ENCODE results near the gene GNAS.
"Not testable (repeated sequence)": the region's sequence is repeated elsewhere in the genome, so short reads cannot be mapped to it uniquely, and the experiment has no call there.

Gene GNAS

GRCh38 chr20:58852543-58853271 is at the start of gene GNAS:
TSS of gene GNAS (plus strand) at chr20:58852716.
- DNase-seq (ENCODE audit: low read depth in 2 of 3, low spot score in 1 of 3): peak; percentile 26 to 63 (median 41)

GRCh38 chr20:58803533-58803932 is 49.0 kb upstream of the GNAS start:
- DNase-seq (ENCODE audit: low read depth in 2 of 3, low spot score in 1 of 3): no peak

- no peak for DNase-seq (ENCODE audit: low read depth in 2 of 3, low spot score in 1 of 3)
Observed at GRCh38 chr20:58807801-58808200, 44.7 kb upstream of the GNAS start.

- no peak for DNase-seq (ENCODE audit: low read depth in 2 of 3, low spot score in 1 of 3)
Observed at GRCh38 chr20:58808271-58809046, 44.1 kb upstream of the GNAS start.

DNA sequence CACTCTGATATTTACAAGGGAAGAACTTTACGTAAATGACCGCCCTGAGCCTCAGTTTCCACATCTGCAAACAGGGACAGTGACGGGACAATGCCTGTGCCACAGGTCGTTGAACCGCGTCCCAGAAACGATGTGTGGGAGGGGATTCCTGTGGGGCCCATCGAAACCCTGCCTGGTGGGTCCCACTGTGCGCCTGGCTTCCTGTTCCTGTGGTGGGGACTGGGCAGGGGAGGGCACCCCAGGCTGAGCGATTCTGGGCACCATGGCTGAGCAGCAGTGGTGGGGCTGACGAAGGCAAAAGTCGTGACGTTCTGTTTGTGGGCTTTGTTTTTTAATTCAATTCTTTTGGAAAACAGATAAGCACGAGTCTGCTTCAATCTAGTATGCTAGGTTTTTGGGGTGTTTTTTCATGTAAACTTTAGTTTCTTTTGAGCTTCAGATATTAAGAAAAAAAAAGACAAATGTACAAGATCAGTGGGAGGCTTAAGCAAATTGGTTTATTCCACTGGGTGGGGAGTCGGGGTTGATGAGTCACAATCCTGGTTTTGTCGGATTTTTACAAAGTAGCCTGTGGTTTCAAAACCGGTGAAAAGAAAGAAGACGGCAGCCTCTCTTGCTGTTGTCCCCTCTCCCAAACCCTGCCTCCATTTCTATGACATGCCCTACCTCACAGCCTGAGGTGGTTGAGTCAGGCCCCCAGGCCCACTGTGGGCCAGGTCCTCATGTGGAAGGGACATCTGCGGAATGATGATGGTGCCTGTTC is 42.2 kb upstream of the GNAS start:
- no peak for DNase-seq (ENCODE audit: low read depth in 2 of 3, low spot score in 1 of 3)

DNA sequence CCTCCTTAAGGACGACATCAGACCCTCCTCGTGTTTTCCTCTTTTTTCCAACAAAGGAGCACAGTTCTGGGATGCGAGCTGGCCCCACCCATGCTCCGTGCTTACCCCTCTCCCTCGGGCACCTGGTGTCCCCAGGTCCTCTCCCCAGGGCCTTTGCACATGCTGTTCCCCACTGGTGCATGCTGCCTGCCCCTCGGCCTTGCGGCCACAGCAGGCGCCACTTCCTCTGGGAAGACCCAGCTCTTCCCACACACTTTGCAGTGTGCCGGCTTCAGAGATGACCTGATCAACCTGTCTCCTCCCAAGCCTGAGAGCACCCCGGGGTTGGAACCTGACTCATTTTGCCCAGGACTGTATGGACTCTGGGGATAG is 41.7 kb upstream of the GNAS start:
- no peak for DNase-seq (ENCODE audit: low read depth in 2 of 3, low spot score in 1 of 3)

- DNase-seq (ENCODE audit: low read depth in 2 of 3, low spot score in 1 of 3): no peak
Observed at GRCh38 chr20:58811334-58811733, 41.2 kb upstream of the GNAS start.

- DNase-seq (ENCODE audit: low read depth in 2 of 3, low spot score in 1 of 3): no peak
Observed at GRCh38 chr20:58813369-58813768, 39.1 kb upstream of the GNAS start.

DNA sequence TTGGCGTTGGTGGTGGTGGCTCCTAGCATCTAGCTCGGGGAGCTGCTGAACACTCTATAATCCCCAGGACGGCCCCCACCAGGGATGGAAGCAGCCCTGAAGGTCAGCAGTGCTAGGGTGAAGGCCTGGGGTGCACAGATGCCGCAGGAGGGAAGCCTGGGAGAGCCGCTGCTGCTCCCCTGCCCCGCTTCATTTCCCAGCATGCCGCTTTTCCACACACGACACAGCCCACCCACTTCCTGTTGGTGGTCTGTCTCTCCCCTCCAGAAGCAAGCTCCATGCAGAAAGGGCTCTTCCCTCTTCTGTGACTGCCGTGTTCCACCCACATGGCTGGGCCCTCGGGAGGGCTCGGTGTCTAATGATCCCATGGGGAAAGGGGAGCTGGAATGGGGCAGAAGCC is 37.1 kb upstream of the GNAS start:
- no peak for DNase-seq (ENCODE audit: low read depth in 2 of 3, low spot score in 1 of 3)

GRCh38 chr20:58816051-58816450 is 36.5 kb upstream of the GNAS start:
- DNase-seq (ENCODE audit: low read depth in 2 of 3, low spot score in 1 of 3): no peak

DNA sequence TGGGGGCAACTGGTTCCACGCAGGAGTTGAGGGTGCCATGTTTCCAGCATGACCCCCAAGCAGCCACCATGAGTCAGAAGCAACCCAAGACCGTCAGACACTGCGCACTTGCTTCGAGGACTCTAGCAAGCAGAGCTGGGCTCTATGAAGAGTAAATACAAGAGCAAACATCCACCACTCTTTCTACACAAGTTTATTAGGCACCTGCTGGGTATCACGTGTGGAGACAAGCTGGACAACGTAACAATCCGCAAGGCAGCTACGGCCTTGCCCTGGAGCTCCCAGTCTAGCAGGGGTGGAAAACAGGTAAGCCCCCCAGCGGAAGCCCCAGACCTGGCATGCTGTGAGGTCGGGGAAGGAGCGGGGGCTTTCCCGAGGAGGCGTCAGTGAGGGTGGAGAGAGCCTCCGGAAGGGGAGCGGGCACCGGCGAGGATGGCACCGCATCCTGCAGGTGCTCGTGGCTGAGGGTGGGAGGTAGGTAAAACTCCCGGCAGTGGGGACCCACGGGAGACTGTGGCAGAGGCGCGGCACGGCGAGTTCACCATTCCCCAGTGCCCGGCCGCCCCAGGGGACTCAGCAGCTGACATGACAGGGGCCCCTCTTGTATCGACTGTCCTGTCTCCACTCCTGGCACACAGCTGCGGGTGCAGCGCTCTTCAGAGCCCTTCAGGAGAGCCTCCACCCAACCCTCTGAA is 35.4 kb upstream of the GNAS start:
- DNase-seq (ENCODE audit: low read depth in 2 of 3, low spot score in 1 of 3): no peak

DNA sequence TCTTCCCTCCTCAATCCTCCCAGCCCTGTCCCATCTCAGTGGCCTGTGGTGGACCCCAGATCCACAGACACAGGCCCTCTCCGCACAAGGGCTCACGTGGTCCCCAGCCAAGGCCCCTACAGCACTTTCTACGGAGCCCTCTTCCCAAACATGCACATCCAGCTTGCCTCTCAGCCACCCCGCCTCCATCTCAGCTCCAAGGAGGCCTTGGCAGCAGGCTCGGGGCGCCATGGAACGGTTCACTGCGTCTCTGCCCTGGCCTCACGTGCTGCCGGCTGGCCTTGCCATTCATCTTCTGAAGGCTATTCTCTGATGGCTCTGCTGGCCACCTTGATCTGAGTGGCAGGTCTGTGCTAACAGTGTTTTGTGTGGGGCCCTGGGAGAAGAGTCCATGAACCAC is 34.8 kb upstream of the GNAS start:
- no peak for DNase-seq (ENCODE audit: low read depth in 2 of 3, low spot score in 1 of 3)

- peak; percentile 48 to 64 (median 56) for DNase-seq (ENCODE audit: low read depth in 2 of 3, low spot score in 1 of 3)
Observed at GRCh38 chr20:58818586-58819285, 33.8 kb upstream of the GNAS start.

GRCh38 chr20:58819921-58820320 is 32.6 kb upstream of the GNAS start:
- no peak for DNase-seq (ENCODE audit: low read depth in 2 of 3, low spot score in 1 of 3)

GRCh38 chr20:58820515-58820914 is 32.0 kb upstream of the GNAS start:
- not testable (repeated sequence) for DNase-seq (ENCODE audit: low read depth in 2 of 3, low spot score in 1 of 3)

DNA sequence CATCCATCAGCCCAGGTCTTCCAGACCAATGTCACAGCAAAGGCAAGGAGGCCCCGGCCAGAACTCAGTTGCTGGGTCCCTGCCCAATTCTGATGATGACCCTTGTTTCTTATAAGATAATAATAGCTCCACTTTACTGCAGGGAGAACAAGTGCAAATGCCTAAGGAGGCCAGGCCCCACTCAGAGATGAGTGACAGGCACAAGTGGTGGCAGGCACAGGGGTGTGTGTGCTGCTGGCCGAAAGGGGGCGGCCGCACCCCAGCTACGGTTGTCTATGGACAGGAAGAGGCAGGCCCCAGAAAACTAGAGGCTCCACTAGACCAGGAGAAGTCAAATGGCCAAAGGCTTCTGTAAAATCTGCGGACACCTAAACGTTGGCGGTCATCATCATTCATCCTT is 30.4 kb upstream of the GNAS start:
- DNase-seq (ENCODE audit: low read depth in 2 of 3, low spot score in 1 of 3): no peak

- no peak for DNase-seq (ENCODE audit: low read depth in 2 of 3, low spot score in 1 of 3)
Observed at GRCh38 chr20:58822748-58823730, 29.5 kb upstream of the GNAS start.

DNA sequence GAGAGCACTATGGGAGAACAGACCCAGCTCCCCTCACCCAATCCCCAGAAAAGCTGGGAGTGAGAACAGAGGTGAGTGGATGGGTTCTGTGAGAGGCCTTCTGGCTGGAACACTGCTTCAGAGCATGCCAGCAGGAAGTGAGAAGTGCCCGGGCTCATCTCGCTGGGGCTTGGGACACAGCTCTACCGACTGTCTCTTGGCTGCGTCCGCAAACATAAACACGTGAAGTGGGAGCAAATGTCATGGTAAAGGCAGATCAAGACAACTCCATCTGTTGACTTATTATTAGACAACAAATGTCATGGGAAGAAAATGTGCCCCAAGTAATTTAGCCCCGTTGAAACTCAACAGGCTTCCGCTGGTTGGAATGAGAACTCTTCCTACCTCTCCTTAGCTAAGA is 27.7 kb upstream of the GNAS start:
- no peak for DNase-seq (ENCODE audit: low read depth in 2 of 3, low spot score in 1 of 3)

GRCh38 chr20:58825450-58825849 is 27.1 kb upstream of the GNAS start:
- no peak for DNase-seq (ENCODE audit: low read depth in 2 of 3, low spot score in 1 of 3)

GRCh38 chr20:58826271-58826670 is 26.2 kb upstream of the GNAS start:
- no peak for DNase-seq (ENCODE audit: low read depth in 2 of 3, low spot score in 1 of 3)
